ENCODE data around the gene ANOS1. TPM values are rescaled to one million over a fixed set of nuclear protein-coding genes. Genes with fewer than 3 reads are reported as not detected.

Gene ANOS1
- total RNA-seq, 4 donors from 2014 or later: 3.2 to 15.7 (median 4.0) TPM

DNA sequence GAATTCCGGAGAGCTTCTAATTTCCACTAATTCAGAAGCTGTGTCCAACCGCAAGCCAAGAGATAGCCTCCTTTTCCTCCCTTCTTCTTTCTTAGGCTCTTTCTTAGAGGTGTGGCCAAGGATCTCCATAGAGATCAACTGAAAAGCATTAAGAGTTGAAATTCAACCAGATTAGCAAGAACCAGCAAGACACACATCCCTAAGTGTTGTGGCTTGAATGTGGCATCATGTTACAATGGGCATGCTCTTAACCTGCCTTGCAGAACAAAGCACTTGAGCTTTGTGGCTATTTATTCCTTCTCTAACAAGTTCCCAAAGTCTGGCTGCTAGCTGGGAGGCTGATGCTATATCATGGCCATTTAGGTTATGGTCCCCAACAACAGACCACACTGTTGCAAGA lies 10.4 kb downstream of the ANOS1 start:
- TF ChIP-seq, protein P1, sequence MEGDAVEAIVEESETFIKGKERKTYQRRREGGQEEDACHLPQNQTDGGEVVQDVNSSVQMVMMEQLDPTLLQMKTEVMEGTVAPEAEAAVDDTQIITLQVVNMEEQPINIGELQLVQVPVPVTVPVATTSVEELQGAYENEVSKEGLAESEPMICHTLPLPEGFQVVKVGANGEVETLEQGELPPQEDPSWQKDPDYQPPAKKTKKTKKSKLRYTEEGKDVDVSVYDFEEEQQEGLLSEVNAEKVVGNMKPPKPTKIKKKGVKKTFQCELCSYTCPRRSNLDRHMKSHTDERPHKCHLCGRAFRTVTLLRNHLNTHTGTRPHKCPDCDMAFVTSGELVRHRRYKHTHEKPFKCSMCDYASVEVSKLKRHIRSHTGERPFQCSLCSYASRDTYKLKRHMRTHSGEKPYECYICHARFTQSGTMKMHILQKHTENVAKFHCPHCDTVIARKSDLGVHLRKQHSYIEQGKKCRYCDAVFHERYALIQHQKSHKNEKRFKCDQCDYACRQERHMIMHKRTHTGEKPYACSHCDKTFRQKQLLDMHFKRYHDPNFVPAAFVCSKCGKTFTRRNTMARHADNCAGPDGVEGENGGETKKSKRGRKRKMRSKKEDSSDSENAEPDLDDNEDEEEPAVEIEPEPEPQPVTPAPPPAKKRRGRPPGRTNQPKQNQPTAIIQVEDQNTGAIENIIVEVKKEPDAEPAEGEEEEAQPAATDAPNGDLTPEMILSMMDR (IDR thresholded peaks at IDR 0.05): no peak
- ATAC-seq (ENCODE audit: low FRiP score) (no peak), DNase-seq (ENCODE audit: low spot score) (no peak)

DNA sequence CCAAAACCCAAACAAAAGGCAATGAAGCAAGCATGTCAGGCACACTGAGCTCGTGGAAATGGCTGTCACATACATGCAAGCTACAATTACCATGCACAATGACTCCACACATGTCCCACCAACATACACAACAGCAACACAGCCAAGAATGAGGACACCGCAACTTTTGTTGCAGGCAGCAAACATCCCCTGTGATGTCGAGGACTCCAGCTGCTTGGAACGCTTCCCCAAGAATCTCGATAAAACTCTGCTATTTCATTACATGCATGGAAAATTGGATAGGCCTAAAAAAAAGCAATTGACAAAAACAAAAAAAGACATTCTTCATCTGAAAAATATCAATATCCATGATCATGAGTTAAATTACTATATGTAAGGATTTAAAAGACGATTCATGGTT lies 11.8 kb downstream of the ANOS1 start:
- TF ChIP-seq, protein P1 (IDR thresholded peaks at IDR 0.05): no peak
- ATAC-seq (ENCODE audit: low FRiP score): no peak

DNA sequence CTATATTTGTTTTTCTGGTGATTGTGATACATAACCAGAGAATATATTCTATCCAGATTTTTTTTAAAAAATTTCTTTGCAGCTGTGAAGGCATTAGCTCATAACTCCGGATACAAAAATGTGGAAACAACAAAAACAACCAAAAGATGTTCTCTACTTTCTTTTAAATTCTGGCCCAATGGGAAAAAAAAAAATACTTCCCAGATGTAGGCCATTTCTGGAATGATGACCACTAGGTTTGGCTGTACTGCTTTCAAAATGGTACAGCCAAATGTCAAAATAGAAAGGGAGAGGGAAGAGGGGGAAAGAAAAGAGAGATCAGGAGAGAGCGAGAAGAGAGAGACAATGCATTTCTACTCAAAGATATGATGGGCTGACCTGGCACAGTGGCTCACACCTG lies 14.6 kb downstream of the ANOS1 start:
- ATAC-seq (ENCODE audit: low FRiP score) (no peak), DNase-seq (ENCODE audit: low spot score) (no peak)
- TF ChIP-seq, protein P1 (IDR thresholded peaks at IDR 0.05): no peak

More for the DNA sequence above, 11.8 kb downstream of the ANOS1 start:
- DNase-seq (ENCODE audit: low spot score): no peak

- ATAC-seq (ENCODE audit: low FRiP score): no peak
- no peak for DNase-seq (ENCODE audit: low spot score)
- TF ChIP-seq, protein P1 (IDR thresholded peaks at IDR 0.05): no peak
These were observed 17.8 kb downstream of the ANOS1 start for GRCh38 chrX:8714164-8714563.

DNA sequence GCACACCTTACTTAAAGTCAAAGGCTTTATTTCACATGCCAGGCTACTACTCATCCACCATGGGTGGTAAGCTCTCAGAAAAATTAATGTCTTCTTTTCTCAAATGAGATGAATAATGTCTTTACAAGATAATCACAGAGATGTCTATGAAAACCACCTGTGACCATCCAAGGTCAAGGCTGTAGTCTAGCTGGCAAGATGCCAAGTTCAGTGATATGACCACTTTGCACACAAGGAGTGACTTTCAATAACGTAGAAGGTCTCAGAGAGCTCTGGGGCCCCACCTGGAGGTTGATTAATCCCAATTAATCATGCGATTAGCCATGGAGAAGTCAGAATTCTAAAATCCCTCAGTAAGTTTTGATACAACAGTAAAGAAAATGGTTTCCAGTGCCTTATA lies 20.5 kb downstream of the ANOS1 start:
- TF ChIP-seq, protein P1 (IDR thresholded peaks at IDR 0.05): no peak
- DNase-seq (ENCODE audit: low spot score): no peak
- ATAC-seq (ENCODE audit: low FRiP score): no peak

GRCh38 chrX:8704184-8704583 lies 27.8 kb downstream of the ANOS1 start:
- TF ChIP-seq, protein P1 (IDR thresholded peaks at IDR 0.05): no peak
- ATAC-seq (ENCODE audit: low FRiP score) (no peak), DNase-seq (ENCODE audit: low spot score) (no peak)

GRCh38 chrX:8692871-8693270 lies 39.1 kb downstream of the ANOS1 start:
- TF ChIP-seq, protein P1 (IDR thresholded peaks at IDR 0.05): no peak
- DNase-seq (ENCODE audit: low spot score): no peak

More at GRCh38 chrX:8692871-8693270, 39.1 kb downstream of the ANOS1 start:
- no peak for ATAC-seq (ENCODE audit: low FRiP score)

All from omental fat pad (tissue), 4 donors.